GM19452 (cell line): ENCODE data around the gene RNF144A.
A peak's percentile ranks its signal among the peaks of the same experiment; 100 is the strongest.
"Not testable (repeated sequence)": the region's sequence is repeated elsewhere in the genome, so short reads cannot be mapped to it uniquely, and the experiment has no call there.

Experiments used
- ATAC-seq: cut with Tn5 transposase; IDR thresholded peaks from one replicate; pipeline ENCODE4 v1.9.1; 2021; ENCODE audit not compliant: unreplicated experiment

The RNF144A gene

DNA sequence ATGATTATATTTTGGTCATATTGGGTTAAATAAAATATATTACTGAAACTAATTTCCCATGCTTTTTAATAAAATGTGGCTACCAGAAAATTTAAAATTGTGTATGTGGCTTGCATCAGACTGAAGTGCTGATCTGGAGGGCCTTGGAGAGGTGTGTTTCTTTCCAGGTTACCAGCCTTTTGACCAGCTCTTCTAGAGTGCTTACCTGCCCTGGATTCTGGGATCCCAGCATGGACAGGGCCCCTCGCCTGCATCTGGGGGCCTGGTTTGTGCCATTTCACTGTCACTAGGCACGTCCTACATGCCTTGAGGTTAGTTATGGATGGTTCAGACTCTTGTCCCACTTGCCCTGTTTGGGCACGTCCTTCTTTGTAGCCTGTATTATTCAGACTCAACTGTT, 10.5 kb downstream of the RNF144A start:
- no peak for ATAC-seq

DNA sequence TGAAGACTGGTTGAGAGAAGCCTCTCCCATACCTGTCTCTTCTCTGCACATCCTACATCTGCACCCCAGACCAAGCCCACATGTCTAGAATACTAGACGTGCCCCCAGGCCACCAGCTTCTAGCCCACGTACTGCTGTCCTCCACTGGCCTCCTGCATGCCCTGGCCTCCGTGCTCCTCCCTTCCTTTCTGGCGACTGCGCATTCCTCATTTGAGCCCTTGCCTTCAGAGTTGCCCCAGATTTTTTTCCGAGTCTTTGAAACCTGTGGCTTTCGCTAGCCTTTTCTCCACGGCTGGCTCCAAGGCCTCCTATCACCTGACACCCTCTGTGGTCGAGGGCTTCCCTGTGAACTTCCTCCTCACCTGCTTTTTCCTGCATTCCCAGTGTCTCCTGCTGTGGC, 11.2 kb downstream of the RNF144A start:
- ATAC-seq = no peak

DNA sequence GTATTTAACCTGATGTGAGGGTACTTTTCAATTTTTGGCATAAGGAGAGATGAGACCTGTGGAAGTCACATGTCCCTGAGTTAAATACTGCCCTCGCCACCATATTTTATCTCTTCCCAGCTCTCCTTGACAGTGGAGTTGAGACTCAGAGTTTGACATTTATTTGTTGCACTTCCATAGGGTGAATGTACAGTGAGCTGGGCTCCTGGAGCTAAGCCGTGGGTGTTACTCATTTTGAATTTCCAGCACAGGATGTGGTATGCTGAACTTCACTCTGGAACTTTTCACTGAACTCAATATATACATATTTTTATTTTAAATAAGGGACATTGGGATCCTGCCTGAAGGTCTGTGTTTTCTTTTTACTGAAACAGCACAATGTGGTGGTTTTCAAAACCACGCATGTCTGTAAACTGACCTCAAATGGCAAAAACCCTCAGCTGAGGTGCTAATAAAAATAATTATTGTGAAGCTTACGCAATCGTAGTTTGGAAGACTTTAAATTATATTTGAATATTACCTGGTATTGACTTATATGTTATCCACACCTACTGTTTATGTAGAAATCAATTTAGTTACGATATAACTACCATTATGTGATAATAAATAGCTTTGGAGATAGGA, 12.1 kb downstream of the RNF144A start:
- no peak for ATAC-seq

DNA sequence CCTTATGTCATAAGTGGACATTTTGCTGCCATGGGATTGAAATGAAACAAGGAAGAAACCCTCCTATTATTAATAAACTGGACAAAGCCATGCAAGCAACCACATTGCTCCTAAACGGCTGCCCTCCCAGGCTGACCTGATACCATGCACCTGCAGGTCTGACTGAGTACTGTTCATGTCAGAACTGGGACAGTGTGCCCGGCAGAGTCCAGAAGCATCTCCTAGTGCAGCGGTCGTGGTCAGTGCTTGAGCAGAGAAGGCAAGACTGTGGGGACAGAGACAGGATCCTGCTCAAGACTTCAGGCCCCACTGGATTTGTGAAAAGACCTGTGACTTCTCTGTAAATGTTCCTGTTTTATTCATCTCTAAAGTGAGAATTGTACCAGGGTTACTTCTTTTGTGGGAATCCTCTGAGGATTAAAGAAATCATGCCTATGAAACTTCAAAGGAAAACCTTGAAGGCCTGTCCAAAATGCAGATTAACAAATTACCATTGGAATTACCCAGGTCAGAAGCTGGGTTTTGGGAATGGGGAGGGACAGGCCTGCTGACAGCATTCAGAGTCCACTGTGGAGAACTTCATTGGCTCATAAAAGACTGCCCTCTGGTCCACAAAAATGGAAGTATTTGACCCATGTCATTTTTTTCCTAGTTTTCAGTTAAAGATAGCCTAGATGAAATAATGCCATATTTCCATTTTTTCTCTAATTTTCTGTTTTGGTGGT, 13.9 kb downstream of the RNF144A start:
- ATAC-seq = no peak

DNA sequence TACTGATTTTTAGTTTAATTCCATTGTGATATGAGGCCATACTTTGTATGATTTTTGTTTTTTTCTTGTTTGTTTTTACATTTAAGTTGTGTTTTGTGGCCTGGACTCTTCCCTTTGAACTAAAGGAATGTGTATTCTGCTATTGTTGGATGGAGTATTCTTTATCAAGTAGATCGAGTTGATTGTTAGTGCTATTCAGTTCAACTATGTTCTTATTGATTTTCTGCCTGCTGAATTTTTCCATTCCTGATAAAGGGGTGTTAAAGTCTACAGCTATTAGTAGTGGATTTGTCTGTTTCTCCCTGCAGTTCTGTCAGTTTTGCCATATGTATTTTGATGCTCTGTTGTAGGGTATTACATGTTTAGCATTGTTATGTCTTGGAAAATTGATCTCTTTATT, 14.5 kb downstream of the RNF144A start:
- no peak for ATAC-seq

DNA sequence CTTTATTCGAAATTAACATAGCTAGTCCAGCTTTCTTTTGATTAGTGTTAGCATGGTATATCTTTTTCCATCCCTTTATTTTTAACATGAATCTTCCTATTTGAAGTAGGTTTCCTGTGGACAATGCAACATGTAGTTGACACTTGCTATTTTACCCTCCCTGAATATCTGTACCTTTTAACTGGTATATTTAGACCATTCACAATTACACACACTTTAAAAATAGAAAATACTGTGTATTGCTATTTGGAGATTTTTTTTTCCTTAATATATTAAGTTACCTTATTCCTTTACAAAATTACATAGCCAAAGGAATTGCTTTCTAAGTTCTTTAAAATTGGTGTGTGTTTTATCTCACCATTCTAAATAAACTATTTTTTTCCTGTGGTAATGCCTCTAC, 15.0 kb downstream of the RNF144A start:
- ATAC-seq = no peak

DNA sequence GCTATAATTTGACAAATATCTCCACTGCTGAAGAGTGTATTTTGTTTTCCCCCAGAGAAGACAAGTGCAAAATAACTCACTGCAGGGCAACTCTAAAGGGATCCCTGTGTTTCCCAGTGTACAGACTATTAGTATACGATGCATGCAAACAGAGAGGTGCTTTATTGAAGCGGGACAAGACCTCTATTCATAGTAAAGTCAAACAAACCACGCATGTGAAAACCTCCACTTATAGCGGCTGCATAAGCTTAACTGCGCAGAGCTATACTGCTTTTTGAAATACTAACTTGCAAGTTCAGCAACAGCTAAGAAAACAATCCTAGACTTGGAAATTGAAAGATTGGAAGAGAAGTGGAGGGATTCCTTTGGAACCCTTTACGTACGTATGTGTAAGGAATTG, 15.6 kb downstream of the RNF144A start:
- ATAC-seq = no peak

DNA sequence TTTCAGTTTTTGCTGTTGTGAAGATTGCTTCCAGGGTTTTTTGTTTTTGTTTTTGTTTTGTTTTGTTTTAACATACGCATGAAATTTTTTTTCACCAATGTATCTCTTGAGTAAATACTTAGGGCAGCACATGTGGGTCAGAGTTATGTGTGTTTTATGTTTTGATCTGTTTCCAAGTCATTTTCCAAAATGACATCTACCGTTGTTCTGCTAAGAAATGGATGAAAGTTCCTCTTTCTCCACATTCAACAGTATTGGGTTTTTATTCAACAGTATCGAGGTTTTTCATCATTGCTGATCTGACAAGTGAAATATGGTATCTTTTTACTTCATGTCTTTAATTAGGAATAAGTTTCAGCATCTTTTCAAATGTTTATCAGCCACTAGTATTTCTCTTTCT, 16.7 kb downstream of the RNF144A start:
- no peak for ATAC-seq

DNA sequence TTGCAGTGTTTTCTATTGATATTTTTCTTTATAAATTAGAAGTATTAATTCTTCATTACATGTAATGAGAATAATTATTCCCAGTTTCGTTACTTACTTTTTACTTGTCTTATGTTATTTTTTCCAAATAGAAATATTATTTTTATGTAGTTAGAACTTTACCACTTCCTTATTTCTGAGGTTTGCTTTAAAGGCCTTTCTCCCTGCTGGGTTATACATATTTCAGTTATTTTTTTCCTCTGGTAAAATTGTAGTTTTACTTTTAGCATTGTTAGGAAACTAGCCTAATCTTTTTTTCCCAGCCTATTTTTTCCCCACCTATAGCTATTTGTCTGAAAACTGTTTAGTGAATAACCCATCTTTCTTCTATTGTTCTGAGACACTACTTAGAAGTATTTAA, 17.1 kb downstream of the RNF144A start:
- no peak for ATAC-seq

DNA sequence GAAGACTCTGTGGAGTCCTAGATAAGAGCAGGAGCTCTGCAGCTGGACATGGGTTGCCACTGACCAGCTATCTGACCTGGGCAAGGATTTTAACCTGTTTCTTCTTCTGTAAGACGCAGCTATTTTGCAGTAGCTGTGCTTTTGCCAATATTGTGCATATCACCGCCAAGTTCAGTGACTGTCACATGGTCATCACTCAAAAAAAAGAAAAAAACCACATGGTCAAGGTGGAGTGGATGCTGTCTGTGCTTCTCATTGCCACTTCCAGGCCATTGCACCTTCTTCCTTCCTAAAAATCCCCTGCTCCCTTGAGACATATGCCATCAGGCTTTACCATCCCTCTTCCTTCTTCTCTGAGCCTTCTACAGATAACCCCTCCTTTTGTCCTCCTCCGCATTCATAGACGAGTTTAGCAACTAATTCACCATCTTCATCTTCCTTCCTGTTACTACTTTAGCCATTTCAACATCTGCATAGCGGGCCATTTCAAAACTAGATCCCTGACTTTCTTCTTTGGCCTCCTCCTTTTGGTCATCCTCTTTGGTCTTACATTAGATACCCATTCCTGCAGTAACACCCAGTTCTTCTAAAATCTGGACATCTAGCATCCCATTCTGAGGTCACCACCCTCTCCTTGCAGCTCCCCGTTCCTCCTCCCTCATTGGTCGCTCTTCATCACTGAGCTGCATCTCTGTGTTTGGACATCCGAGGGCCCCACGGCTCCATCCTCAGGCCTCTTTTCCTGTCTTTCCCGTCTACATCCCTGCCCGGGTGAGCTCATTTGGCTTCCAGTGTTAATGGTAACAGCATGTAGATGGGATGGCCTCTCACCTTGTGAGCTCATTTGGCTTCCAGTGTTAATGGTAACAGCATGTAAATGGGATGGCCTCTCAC, 17.8 kb downstream of the RNF144A start:
- no peak for ATAC-seq

DNA sequence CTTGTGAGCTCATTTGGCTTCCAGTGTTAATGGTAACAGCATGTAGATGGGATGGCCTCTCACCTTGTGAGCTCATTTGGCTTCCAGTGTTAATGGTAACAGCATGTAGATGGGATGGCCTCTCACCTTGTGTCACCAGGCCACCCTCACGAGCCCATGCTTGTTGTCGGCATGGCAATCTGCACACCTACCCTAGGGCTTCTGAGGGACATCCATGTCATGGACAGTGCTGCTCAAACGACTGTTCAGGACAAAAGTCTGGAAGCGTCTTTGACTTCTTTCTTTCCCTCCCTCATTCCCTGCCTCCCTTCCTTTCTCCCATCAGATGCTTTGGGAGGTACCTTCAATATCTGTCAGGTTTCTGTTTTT, 18.4 kb downstream of the RNF144A start:
- not testable (repeated sequence) for ATAC-seq

DNA sequence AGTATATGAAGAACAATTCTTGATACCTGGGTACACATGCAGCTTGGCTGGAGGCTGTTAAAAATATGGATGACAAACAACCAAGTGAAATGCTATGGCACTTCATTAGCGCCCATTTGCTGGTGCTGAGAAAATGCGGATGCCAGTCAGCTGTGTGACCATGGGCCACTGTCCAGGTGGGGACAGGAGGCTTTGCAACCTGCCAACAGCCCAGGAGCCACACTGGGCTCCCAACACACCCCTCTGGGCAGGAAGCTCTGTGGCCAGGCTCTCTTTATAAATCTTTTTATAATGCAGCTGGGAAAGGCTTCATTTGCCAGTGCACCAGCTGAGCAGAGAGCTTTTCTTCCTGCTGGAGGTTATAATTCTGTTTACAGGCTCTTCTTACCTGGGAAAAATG, 19.9 kb downstream of the RNF144A start:
- no peak for ATAC-seq

DNA sequence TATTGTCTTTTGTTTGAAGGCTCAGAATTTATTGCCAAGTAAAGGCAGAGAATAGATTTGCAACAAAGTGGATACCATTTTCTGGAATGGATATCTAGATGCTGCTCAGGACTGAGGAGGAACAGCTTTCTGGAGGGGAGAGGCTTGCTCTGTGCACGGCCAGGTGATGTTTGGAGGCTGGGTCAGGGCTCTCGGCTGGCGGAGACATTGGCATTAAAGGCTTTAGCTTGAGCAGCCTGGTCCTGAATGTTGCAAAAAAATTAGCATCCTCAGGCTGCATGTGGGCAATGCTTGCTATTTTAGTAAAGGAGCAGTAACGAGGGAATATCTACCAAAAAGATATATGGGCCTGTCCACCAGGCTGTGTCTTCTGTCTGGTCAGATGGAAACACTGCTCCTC, 20.4 kb downstream of the RNF144A start:
- ATAC-seq = no peak

DNA sequence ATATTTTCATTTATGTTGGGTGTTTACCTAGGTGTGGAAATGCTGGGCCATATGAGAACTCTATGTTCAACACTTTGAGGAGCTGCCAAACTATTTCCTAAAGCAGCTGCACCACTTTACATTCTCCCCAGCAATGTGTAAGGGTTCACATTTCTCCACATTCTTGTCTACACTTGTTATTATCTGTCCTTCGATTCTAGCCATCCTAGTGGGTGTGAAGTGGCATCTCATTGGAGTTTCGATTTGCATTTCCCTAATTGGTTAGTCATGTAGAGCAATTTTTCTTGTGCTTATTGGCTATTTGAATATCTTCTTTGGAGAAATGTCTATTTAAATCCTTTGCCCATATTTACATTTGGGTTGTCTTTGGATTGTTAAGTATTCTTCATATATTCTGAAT, 21.9 kb downstream of the RNF144A start:
- no peak for ATAC-seq

DNA sequence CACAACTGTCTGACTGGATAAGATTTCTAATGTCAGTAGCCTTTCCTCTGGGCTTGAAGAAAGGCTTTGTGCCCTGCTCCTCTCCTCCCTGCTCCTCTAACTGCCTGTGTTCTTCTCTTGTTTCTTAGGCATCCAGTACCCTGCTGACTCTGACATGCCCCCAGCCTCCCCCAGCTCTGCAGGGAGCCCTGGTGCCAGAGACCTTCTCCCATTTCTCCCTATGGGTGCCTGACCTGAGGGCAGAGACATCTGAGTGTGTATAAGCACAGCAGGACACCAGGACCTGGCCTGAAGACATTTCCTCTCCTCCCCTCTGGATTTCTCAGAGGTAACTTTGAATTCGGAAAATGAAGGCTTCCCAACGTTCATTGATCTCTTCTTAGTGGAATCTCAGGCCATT, 23.6 kb downstream of the RNF144A start:
- ATAC-seq = no peak

DNA sequence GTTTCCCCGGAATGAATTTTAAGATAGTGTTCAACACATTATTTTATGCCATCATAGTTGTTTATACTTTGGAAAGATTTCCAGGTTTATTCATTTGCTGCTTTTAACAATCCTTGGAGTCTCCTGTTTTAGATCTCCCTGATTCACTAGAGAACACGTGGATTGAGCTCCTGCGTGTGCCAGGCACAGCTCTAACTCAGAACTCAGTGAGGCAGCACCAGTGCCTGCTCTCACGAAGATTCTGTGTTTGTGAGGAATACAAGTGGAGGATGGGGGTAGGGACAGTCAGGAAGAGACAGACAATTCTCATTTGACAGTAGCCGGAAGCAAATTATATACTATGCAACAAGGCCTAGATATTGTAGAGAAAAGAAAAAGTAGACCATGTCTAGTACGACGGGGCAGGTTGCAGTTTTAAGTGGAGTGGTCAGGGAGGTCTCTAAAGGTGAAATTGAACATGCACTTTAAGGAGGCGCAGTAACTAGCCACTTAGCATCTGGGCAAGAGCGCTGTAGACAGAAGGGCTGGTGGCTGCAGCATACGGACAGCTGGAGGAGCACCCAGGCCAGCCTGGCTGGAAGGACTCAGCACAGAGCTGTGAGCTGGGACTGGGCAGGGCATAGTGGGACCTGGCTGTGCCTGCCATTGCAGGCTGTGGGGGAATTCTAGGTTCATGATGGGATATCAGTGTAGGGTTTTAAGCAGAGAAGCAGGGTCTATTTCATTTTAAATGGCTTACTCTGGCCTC, 24.3 kb downstream of the RNF144A start:
- ATAC-seq = no peak

DNA sequence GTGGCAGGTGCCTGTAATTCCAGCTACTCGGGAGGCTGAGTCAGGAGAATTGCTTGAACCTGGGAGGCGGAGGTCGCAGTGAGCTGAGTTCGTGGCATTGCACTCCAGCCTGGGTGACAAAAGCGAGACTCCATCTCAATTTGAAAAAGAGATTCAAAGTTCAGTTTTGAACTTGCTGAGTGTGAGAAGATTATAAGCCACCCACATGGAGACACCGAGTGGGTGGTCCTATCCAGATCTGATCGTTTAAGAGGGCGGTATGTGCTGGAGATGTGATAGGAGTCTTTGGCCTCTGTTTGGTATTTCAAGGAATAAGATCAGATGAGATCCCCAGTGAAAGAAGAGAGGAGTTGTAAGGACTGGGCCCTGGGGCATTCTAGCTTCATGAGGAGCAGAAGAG, 25.6 kb downstream of the RNF144A start:
- no peak for ATAC-seq

DNA sequence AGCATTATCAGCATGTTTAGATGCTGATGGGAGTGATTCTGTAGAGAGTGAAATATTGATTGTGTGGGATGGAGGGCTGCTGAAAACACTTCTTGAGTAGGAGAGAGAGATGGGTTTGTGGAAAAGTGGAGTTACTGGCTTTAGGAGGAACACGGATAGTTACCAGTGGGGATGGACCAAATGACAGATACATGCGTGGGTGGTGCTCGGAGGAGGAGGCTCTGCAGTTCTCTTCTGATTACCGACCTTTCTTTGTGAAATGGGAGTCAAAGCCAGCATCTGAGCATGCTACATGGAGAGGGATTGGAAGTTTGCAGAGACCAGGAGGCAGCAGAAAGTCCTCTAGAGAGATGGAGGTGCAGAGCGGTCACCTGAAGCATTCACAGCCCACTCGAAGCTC, 26.3 kb downstream of the RNF144A start:
- ATAC-seq = no peak

DNA sequence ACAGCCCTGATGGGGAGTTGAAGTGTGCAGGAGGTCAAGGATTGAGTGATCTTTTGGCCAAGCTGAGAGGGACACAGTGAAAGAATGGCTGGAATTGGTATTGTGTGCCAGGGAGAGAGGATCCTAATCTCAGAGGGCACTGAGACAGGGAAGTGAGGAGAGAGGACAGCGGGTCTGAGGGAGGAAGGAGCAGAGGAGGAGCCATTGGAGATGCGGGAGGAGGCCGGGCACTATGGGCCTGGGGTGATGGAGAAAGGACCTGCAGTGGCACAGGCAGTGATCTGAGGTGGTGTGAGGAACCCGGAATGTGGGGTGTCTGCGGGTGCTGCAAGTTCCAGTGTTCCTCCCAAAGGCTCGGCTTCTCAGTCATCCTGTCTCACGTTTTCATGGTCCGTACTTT, 26.8 kb downstream of the RNF144A start:
- ATAC-seq = no peak

DNA sequence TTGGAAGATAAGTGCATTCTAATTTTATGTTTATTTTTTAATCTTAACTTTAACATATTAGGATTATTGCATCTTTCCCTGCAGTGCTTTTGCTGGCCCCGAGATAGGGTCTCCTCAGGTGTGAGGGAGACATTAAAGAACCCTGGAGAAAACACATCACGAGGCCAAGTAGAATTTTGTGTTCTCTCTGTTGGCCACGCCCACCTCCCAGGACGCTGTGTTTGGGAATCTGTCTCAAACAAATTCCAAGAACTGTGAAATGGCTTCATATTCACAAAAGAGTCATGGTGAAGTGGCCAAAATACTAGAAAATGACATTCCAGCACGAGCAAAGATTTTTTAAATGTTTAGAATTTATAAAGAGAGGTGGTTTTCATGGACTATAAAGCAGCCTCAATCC, 27.3 kb downstream of the RNF144A start:
- no peak for ATAC-seq

DNA sequence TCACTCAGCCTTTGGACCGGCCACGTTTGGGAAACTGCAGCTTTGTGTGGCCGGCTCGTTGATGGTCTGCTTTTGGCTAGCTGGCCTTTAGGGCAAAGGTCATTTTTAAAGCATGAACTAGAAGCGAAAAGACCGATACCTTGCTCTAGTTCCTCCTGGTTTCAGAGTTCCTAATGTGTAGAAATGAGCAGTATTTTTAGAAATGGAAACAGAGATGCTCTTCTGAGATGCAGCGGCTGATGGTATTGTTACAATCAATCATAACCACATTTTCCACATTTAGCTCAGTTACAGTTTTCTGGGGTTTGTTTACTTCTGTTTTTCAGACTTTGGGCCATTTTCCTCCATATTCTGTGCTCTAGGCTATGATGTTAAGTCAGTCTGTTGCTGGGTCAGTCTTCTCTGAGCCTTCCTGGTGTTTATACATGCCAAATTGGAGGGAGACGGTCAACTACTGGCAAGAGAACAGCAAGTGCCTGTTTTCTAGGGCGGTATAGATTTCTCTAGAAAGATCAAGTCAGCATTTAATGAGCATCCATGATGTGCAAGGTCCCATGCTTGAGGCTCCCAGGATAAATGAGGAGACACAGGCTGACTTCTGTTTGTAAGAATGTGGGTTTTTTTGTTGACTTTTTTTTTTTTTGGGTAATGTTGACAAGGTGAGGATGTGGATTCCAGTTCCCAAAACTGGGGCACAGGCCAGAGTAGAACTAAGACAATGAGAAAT, 28.0 kb downstream of the RNF144A start:
- ATAC-seq = peak; percentile 81
